GM12873 (cell line): ENCODE data around the gene PAQR4.

Experiments
- TF ChIP-seq, protein P1 (sequence below): IDR thresholded peaks from 2 replicates; pipeline ENCODE4 v1.5.1; 2012; ENCODE audit warnings: low read depth, mild to moderate bottlenecking, moderate library complexity, low read length, control low read depth; ENCODE audit not compliant: insufficient read depth; ENCODE audit errors: missing control alignments

Gene PAQR4

DNA sequence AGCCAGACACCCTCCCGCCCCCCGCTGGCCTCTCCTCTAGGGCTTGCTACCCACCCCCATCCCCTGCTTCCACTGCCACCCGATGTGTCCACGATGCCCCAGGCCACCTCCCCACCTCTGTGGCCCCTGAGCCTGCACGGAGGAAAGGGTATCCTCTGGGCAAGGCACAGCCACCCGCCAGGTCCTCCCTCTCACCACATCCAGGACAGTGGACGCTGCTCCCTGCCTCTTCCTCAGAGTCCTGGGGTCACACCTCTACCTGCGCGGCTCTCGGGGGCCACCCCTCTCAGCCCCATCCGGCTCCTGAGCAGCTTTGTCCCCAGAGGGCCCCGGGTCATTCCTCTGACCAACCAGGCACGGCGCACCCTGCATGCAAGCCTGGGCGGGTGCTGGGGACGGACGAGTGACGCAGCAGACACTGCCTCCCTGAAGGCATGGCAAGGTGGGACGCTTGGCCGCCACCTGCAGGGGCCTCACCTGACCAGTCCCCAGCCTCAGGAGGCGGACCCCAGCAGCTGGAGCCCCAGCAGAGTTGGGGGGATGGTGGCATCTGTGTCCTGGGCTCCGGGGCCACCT, 32.6 kb upstream of the PAQR4 start:
- TF ChIP-seq, protein P1, sequence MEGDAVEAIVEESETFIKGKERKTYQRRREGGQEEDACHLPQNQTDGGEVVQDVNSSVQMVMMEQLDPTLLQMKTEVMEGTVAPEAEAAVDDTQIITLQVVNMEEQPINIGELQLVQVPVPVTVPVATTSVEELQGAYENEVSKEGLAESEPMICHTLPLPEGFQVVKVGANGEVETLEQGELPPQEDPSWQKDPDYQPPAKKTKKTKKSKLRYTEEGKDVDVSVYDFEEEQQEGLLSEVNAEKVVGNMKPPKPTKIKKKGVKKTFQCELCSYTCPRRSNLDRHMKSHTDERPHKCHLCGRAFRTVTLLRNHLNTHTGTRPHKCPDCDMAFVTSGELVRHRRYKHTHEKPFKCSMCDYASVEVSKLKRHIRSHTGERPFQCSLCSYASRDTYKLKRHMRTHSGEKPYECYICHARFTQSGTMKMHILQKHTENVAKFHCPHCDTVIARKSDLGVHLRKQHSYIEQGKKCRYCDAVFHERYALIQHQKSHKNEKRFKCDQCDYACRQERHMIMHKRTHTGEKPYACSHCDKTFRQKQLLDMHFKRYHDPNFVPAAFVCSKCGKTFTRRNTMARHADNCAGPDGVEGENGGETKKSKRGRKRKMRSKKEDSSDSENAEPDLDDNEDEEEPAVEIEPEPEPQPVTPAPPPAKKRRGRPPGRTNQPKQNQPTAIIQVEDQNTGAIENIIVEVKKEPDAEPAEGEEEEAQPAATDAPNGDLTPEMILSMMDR = no peak

- TF ChIP-seq, protein P1 = no peak
Observed at GRCh38 chr16:2937170-2937569, 32.0 kb upstream of the PAQR4 start.

GRCh38 chr16:2938206-2938605, 30.9 kb upstream of the PAQR4 start:
- TF ChIP-seq, protein P1 = no peak

DNA sequence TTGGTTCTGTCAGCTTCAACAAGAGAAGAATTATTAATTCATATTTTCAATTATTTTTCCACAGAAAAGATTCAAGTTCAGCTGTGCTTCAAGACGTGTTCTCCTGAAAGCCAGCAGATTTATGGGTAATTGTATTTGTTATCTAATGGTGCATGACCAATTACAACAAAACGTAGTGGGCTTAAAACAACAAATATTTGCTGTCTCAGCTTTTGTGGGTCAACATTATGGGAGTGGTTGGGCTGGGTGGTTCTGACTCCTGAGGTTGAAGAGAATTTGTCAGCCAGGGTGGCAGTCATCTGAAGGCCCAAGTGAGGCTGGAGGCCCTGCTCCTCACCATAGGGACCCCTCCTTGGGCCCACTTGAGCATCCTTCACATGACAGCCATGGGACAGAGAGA, 29.2 kb upstream of the PAQR4 start:
- TF ChIP-seq, protein P1 = no peak

DNA sequence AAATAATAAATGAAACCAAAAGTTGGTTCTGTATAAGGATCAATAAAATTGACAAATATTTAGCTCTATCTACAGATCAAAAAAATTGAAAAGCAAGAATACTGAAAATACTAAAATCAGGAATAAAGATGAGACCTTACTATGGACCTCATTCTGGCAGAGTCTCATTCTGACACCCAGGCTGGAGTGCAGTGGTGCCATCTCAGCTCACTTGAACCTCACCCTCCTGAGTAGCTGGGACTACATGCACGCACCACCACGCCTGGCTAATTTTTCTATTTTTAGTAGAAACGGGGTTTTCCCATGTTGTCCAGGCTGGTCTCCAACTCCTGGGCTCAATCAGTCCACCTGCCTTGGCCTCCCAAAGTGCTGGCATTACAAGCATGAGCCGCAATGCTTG, 27.1 kb upstream of the PAQR4 start:
- TF ChIP-seq, protein P1 = no peak

DNA sequence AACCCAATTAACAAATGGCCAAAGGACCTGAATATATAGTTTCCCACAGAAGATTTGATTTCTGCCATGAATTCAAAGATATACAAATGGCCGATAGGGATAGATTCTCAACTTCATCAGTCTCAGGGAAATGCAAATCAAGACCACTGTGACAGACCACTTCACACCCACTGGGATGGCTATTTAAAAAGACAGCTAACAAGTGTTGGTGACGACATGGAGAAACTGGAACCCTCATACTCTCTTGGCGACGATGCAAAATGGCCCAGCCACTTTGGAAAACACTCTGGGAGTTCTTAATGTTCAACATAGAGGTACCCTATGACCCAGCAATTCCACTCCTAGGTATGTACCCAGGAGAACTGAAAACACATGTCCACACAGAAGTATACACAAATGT, 22.5 kb upstream of the PAQR4 start:
- TF ChIP-seq, protein P1 = no peak

GRCh38 chr16:2948807-2949704, 20.1 kb upstream of the PAQR4 start:
- TF ChIP-seq, protein P1 = no peak
